ENCODE data around the gene KIAA0753. TPM values are rescaled to one million over a fixed set of nuclear protein-coding genes. Genes with fewer than 3 reads are reported as not detected.

The KIAA0753 gene
- total and polyA plus RNA-seq, 9 donors = 12.1 to 32.3 (median 19.2) TPM

DNA sequence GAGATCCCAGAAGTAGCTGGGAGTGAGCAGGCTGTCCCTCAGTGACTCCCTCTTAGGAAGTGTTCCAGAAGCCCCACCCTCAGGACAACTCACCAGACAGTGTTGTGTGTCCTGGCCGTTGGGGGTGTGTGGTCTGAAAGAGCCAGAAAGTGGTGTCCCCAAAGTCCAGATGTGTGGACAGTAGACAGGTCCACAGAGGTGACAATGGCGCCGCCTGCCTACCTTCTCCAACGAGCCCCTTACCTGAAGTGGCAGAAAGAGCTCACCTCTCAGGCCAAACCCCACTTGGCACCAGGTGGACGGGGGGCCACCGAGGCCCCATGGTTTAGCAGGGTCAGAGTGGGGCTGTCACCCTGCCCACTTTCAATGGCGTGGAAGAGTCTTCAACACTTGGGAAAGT is 30.9 kb upstream of the KIAA0753 start:
- intact Hi-C loops (cut with DNase I) = loop anchor here in 1 of 4 donors (10.0 kb wide), 1 partner anchor 163 kb away; the partner anchor contains the start of gene TEKT1
- Histone ChIP-seq H3K27me3 (no peaks in the 10 kb centered on the region), H3K9me3 (no peaks in the 10 kb centered on the region), H3K4me1 (ENCODE audit: insufficient read depth) (peaks cover 3% of the 10 kb centered on the region), H3K4me3 (no peak overlapping the region), H3K27ac (no peak overlapping the region), H3K36me3 (no peaks in the 10 kb centered on the region)
- TF ChIP-seq POLR2A (IDR thresholded peaks at IDR 0.05) (no peak), EP300 (IDR thresholded peaks at IDR 0.05) (no peak)
- TF ChIP-seq, protein P1, sequence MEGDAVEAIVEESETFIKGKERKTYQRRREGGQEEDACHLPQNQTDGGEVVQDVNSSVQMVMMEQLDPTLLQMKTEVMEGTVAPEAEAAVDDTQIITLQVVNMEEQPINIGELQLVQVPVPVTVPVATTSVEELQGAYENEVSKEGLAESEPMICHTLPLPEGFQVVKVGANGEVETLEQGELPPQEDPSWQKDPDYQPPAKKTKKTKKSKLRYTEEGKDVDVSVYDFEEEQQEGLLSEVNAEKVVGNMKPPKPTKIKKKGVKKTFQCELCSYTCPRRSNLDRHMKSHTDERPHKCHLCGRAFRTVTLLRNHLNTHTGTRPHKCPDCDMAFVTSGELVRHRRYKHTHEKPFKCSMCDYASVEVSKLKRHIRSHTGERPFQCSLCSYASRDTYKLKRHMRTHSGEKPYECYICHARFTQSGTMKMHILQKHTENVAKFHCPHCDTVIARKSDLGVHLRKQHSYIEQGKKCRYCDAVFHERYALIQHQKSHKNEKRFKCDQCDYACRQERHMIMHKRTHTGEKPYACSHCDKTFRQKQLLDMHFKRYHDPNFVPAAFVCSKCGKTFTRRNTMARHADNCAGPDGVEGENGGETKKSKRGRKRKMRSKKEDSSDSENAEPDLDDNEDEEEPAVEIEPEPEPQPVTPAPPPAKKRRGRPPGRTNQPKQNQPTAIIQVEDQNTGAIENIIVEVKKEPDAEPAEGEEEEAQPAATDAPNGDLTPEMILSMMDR (IDR thresholded peaks at IDR 0.05) = no peak
- 83 to 87% (median 83%) methylated on average over 7 of the region's 7 CpGs for WGBS, 3 donors
- no peak for DNase-seq

DNA sequence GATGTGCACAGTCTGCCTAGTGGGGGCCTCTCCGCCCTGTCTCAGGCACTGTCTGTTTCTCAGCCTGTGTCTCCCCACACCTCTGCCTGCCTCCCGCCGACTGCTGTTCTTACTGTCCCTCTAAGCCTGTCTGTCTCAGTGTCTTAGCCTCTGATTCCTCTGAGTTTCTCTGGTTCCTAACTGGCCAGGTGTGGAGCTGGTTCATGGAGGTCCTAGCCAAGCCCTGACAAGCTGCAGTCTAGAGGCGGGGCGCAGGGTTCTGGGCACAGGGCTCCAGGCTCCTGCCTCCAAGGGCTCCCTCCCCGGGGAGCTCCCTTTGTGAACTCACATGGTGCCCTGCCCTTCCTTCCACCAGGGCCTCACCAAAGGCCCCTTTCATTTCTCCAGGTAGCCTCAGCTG is 30.5 kb upstream of the KIAA0753 start:
- 74 to 93% (median 89%) methylated on average over 6 of the region's 6 CpGs for WGBS, 3 donors
- H3K27ac ChIP-seq = no peak overlapping the region
- peaks cover 3% of the 10 kb centered on the region for H3K4me1 ChIP-seq (ENCODE audit: insufficient read depth)
- TF ChIP-seq, protein P1 (IDR thresholded peaks at IDR 0.05) = no peak
- TF ChIP-seq EP300 (IDR thresholded peaks at IDR 0.05) (no peak), POLR2A (IDR thresholded peaks at IDR 0.05) (no peak)
- H3K27me3 ChIP-seq = no peaks in the 10 kb centered on the region
- intact Hi-C loops (cut with DNase I) = loop anchor here in 1 of 4 donors (10.0 kb wide), 1 partner anchor 164 kb away; the partner anchor contains the start of gene TEKT1
- no peaks in the 10 kb centered on the region for H3K36me3 ChIP-seq
- DNase-seq = no peak
- no peaks in the 10 kb centered on the region for H3K9me3 ChIP-seq
- H3K4me3 ChIP-seq = no peak overlapping the region

DNA sequence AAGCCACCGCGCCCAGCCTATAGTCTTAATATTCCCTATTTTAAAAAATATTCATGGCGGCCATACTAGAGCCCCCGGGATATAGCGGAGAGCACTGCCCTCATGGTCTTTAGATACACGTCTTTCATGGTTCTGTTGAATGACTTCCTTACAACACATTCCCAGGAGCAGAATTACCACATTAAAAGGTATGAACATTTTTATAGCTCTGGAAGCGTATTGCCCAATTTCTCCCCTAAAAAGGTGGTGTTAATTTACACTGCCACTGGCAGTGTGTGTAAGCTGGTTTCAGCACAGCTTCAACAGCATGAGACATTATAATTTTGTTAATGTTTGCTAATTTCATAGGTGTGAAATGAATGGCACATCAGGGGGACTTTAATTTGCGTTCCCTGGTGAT is 30.1 kb upstream of the KIAA0753 start:
- intact Hi-C loops (cut with DNase I) = loop anchor here in 1 of 4 donors (10.0 kb wide), 1 partner anchor 164 kb away; the partner anchor contains the start of gene TEKT1
- no peak for DNase-seq
- Histone ChIP-seq H3K27me3 (no peaks in the 10 kb centered on the region), H3K9me3 (no peaks in the 10 kb centered on the region), H3K4me3 (no peak overlapping the region), H3K36me3 (no peaks in the 10 kb centered on the region), H3K27ac (no peak overlapping the region), H3K4me1 (ENCODE audit: insufficient read depth) (peaks cover 3% of the 10 kb centered on the region)
- 93 to 96% (median 94%) methylated on average over 8 of the region's 8 CpGs for WGBS, 3 donors
- TF ChIP-seq, protein P1 (IDR thresholded peaks at IDR 0.05) = no peak
- TF ChIP-seq POLR2A (IDR thresholded peaks at IDR 0.05) = no peak
- no peak for TF ChIP-seq EP300 (IDR thresholded peaks at IDR 0.05)

DNA sequence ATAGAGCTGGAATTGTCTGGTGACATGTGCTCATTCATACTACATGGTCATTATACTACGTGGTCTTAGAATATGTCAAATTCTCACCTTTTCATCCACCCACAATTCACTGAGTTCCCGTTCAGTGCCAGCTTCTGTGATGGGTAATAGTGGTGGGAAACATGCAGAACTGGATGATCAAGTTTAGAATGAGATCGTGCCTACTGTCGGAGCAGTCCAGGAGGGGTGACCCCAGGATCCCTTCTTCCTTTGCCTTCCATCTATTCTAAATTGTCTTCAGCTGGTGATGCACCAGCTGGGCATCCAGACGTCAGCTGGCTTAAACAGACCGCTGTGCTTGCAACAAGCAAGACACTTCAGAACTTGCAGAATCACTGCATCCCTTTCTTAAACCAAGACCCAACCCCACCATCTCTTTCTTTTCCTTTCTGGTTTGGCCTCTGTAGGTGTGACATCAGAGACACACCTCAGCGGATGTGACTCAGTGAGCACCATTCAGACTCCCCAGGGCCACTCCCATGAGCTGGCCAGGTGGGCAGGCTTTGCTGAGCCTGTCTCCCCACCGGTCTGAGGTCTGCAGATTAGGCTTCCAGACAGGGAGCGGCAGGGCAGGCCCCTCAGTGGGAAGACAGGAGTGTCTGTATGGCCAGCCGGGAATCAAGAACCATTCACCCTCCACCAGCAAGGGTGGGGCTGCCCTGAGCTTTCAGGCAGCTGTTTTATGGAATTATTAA is 29.1 kb upstream of the KIAA0753 start:
- DNase-seq = no peak
- Histone ChIP-seq H3K4me1 (ENCODE audit: insufficient read depth) (peaks cover 3% of the 10 kb centered on the region), H3K36me3 (no peaks in the 10 kb centered on the region), H3K27me3 (no peaks in the 10 kb centered on the region), H3K27ac (no peak overlapping the region), H3K4me3 (no peak overlapping the region), H3K9me3 (no peaks in the 10 kb centered on the region)
- WGBS, 3 donors = 81 to 85% (median 81%) methylated on average over 10 of the region's 10 CpGs
- intact Hi-C loops (cut with DNase I) = loop anchor here (5.0 to 10.0 kb wide), 9 partner anchors 85 to 343 kb away; partner anchors contain the start of genes ALOX12 (in 1 of the 4), RNASEK (in 1 of the 4), TEKT1 (in 1 of the 4) and XAF1 (in 1 of the 4)
- no peak for TF ChIP-seq EP300 (IDR thresholded peaks at IDR 0.05)
- TF ChIP-seq, protein P1 (IDR thresholded peaks at IDR 0.05) = no peak
- TF ChIP-seq POLR2A (IDR thresholded peaks at IDR 0.05) = no peak
